DND-41 (cell line): ENCODE data around the gene AKAP13.

Experiments used
- ATAC-seq: fragments of 200-7000 bp; cut with Tn5 transposase; 3 replicates; pipeline ENCODE4 v1.9.1; 2021; ENCODE audit warnings: low read depth; ENCODE audit not compliant: insufficient read depth
- DNase-seq: peaks from one replicate; pipeline ENCODE4 v3.0.0-alpha.2; 2020
- H2AFZ ChIP-seq: 2 replicates; pipeline ENCODE4 v1.6.0; 2012; ENCODE audit warnings: low read depth, low read length
- H3K27ac ChIP-seq: 2 replicates; pipeline ENCODE4 v1.5.1; 2012; ENCODE audit warnings: low read length, inconsistent platforms
- H3K27me3 ChIP-seq: fragments of 200-600 bp; sonication (generic); 2 replicates; pipeline ENCODE4 v1.6.0; 2012; ENCODE audit warnings: low read length, mild to moderate bottlenecking, inconsistent platforms; ENCODE audit not compliant: insufficient read depth, poor library complexity
- H3K36me3 ChIP-seq: 2 replicates; pipeline ENCODE4 v1.5.1; 2012; ENCODE audit warnings: low read length, inconsistent platforms; ENCODE audit not compliant: insufficient read depth
- H3K4me1 ChIP-seq: 2 replicates; pipeline ENCODE4 v1.5.1; 2012; ENCODE audit warnings: mild to moderate bottlenecking, low read length; ENCODE audit not compliant: insufficient read depth
- H3K4me2 ChIP-seq: 2 replicates; pipeline ENCODE4 v1.6.0; 2012; ENCODE audit warnings: mild to moderate bottlenecking, moderate library complexity, low read length, inconsistent platforms; ENCODE audit not compliant: insufficient read depth
- H3K4me3 ChIP-seq, 2 experiments: fragments of 200-600 bp in 1 of 2; shearing (Covaris generic) in 1 of 2; 2 replicates each; pipeline ENCODE4 v1.5.1; 2012 to 2016; ENCODE audit warnings: inconsistent platforms in 2 of 2, low read length in 2 of 2, mild to moderate bottlenecking in 2 of 2, low read depth in 1 of 2, moderate library complexity in 1 of 2
- H3K79me2 ChIP-seq: 2 replicates; pipeline ENCODE4 v1.6.0; 2012; ENCODE audit warnings: low read length, inconsistent platforms; ENCODE audit not compliant: insufficient read depth
- H3K9ac ChIP-seq: 2 replicates; pipeline ENCODE4 v1.6.0; 2012; ENCODE audit warnings: low read depth, mild to moderate bottlenecking, inconsistent platforms, low read length, moderate library complexity
- H3K9me3 ChIP-seq: 2 replicates; pipeline ENCODE4 v1.5.1; 2012; ENCODE audit warnings: low read length, moderate library complexity, mild to moderate bottlenecking, inconsistent platforms; ENCODE audit not compliant: insufficient read depth, severe bottlenecking
- H4K20me1 ChIP-seq: 2 replicates; pipeline ENCODE4 v1.6.0; 2012; ENCODE audit warnings: low read length; ENCODE audit not compliant: insufficient read depth
- EZH2 ChIP-seq: IDR thresholded peaks from 3 replicates; pipeline ENCODE4 v1.6.1; 2012; ENCODE audit warnings: borderline replicate concordance, low read depth, mild to moderate bottlenecking, moderate library complexity, low read length, inconsistent platforms; ENCODE audit not compliant: severe bottlenecking
- TF ChIP-seq, protein P1 (sequence below): IDR thresholded peaks from 2 replicates; pipeline ENCODE4 v1.5.1; 2012; ENCODE audit warnings: borderline replicate concordance, low read length, moderate library complexity, mild to moderate bottlenecking; ENCODE audit not compliant: poor library complexity, severe bottlenecking; ENCODE audit errors: extremely low read depth

Gene AKAP13

DNA sequence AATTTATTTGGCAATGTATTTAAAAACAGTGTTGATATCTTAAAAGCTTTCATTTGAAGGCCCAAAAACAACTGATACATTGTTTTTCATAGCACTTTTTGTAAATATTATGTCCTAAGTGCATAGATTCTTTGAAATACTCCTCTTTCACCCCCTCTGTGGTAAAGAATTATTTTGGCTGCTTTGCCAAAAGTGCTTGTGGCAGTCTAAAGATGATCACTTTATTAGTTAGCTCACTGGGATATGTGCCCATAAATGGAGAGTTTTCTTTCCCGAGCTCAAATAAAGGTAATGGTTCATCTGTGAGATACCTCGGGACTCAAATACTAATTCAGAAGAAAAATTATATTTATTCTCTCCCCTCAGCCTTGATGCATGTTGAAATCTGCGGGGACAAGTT is 16.7 kb downstream of the AKAP13 start:
- no peak for TF ChIP-seq EZH2
- TF ChIP-seq, protein P1, sequence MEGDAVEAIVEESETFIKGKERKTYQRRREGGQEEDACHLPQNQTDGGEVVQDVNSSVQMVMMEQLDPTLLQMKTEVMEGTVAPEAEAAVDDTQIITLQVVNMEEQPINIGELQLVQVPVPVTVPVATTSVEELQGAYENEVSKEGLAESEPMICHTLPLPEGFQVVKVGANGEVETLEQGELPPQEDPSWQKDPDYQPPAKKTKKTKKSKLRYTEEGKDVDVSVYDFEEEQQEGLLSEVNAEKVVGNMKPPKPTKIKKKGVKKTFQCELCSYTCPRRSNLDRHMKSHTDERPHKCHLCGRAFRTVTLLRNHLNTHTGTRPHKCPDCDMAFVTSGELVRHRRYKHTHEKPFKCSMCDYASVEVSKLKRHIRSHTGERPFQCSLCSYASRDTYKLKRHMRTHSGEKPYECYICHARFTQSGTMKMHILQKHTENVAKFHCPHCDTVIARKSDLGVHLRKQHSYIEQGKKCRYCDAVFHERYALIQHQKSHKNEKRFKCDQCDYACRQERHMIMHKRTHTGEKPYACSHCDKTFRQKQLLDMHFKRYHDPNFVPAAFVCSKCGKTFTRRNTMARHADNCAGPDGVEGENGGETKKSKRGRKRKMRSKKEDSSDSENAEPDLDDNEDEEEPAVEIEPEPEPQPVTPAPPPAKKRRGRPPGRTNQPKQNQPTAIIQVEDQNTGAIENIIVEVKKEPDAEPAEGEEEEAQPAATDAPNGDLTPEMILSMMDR: no peak
- Histone ChIP-seq H2AFZ (no peak overlapping the region), H3K27ac (no peak overlapping the region), H3K79me2 (peaks cover 23% of the 10 kb centered on the region; the same call in 1 of the 2 replicates), H3K4me2 (no peak overlapping the region), H3K9me3 (no peaks in the 10 kb centered on the region), H3K9ac (no peak overlapping the region), H3K4me3 (no peak overlapping the region), H3K36me3 (no peaks in the 10 kb centered on the region), H3K4me1 (no peaks in the 10 kb centered on the region), H3K27me3 (no peaks in the 10 kb centered on the region), H4K20me1 (peaks cover 14% of the 10 kb centered on the region; the same call in 1 of the 2 replicates)
- DNase-seq: no peak
- no peak for ATAC-seq

- TF ChIP-seq EZH2: no peak
- TF ChIP-seq, protein P1: no peak
- H2AFZ ChIP-seq: no peak overlapping the region
- peaks cover 20% of the 10 kb centered on the region; the same call in 1 of the 2 replicates for H3K79me2 ChIP-seq
- no peak overlapping the region for H3K4me3 ChIP-seq
- H3K36me3 ChIP-seq: no peaks in the 10 kb centered on the region
- DNase-seq (no peak), ATAC-seq (no peak)
- no peak overlapping the region for H3K4me2 ChIP-seq
- H3K9ac ChIP-seq: no peak overlapping the region
- peaks cover 16% of the 10 kb centered on the region; the same call in 1 of the 2 replicates for H4K20me1 ChIP-seq
- H3K4me1 ChIP-seq: no peaks in the 10 kb centered on the region
- H3K9me3 ChIP-seq: no peaks in the 10 kb centered on the region
- H3K27me3 ChIP-seq: no peaks in the 10 kb centered on the region
- H3K27ac ChIP-seq: no peak overlapping the region
These were observed 17.5 kb downstream of the AKAP13 start for GRCh38 chr15:85397926-85398325.

DNA sequence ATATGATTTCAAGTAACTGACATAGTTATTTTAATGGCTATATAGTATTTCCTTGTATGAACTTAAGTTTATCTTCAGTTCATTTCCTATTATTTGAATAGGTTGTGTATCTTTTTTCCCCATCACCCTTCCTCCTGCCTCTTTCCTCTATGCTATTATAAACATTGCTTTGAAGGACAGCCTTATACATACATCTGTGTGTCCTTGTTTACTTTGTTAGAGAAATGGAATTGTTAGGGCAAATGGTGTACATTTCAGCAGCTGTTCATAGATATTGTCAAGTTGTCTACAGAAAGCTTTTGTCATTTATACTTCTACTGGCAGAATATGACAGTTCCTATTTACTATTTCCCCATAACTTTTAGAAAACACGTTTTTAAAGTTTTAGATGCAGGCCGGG is 18.4 kb downstream of the AKAP13 start:
- H3K4me3 ChIP-seq: no peak overlapping the region
- no peak for ATAC-seq
- H3K27ac ChIP-seq: no peak overlapping the region
- peaks cover 17% of the 10 kb centered on the region; the same call in 1 of the 2 replicates for H3K79me2 ChIP-seq
- TF ChIP-seq, protein P1: no peak
- TF ChIP-seq EZH2: no peak
- H3K27me3 ChIP-seq: no peaks in the 10 kb centered on the region
- peaks cover 16% of the 10 kb centered on the region; the same call in 1 of the 2 replicates for H4K20me1 ChIP-seq
- H3K9me3 ChIP-seq: no peaks in the 10 kb centered on the region
- no peaks in the 10 kb centered on the region for H3K36me3 ChIP-seq
- H3K4me2 ChIP-seq: no peak overlapping the region
- H2AFZ ChIP-seq: no peak overlapping the region
- DNase-seq: no peak
- H3K9ac ChIP-seq: no peak overlapping the region
- H3K4me1 ChIP-seq: no peaks in the 10 kb centered on the region

GRCh38 chr15:85399627-85400026 is 19.2 kb downstream of the AKAP13 start:
- TF ChIP-seq EZH2: no peak
- TF ChIP-seq, protein P1: no peak
- no peaks in the 10 kb centered on the region for H3K27me3 ChIP-seq
- H3K4me3 ChIP-seq: no peak overlapping the region
- H3K9me3 ChIP-seq: no peaks in the 10 kb centered on the region
- no peak overlapping the region for H3K4me2 ChIP-seq
- H3K9ac ChIP-seq: no peak overlapping the region
- H3K27ac ChIP-seq: no peak overlapping the region
- no peaks in the 10 kb centered on the region for H3K36me3 ChIP-seq
- no peaks in the 10 kb centered on the region for H3K4me1 ChIP-seq
- H2AFZ ChIP-seq: no peak overlapping the region
- H3K79me2 ChIP-seq: peaks cover 10% of the 10 kb centered on the region; the same call in 1 of the 2 replicates
- ATAC-seq (no peak), DNase-seq (no peak)
- peaks cover 15% of the 10 kb centered on the region; the same call in 1 of the 2 replicates for H4K20me1 ChIP-seq
